NOMO-1 treated with dmso at 0.1 percent for 144 hours (cell line): ENCODE results near the gene ZNF277.
"Not testable (repeated sequence)": the region's sequence is repeated elsewhere in the genome, so short reads cannot be mapped to it uniquely, and the experiment has no call there.

ENCODE experiments used
- DNase-seq: peaks from one replicate; lab custom pipeline; 2025; ENCODE audit not compliant: unreplicated experiment; lab: John Stamatoyannopoulos, UW

The ZNF277 gene

DNA sequence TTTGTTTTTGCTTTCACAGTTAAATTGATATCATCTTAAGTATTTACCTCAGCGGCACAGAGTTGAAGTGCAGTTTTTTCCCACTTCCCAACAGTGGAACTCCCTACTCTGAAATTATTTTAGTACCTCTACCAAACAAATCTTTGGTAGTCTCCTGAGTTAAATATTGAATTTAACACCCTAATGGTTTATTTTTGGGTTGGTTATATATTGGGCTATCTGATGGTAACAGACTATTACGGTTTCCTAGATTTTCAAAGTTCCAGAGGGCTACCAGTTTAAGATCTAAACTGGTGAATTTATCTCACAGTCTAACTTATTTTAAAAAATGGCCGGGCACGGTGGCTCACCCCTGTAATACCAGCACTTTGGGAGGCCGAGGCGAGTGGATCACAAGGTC lies 1.3 kb downstream of the ZNF277 start:
- DNase-seq = no peak

DNA sequence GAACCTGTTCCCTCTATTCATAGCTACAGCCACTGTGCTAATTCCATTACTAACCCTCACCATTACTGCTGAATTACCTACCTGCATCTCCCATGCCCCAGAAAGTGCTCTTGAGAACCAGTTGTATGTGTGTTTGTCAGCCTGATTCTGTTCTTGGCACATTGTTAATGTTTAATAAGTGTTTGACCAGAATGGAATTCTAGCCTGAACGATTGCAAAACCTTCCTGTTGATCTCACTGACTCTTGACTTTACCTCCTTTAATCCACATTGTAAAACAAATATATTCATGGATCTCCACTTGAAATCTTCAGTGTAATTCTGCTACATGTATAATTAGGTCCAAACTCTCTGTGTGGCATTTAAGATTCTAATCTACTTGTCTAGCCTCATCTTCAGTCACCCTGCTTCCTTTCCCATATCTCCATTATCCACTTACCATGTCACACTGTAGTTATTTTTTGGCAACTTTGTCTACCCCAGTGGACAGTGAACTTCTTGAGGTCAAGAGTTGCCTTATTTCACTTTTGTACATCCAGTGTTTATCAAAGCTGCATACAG lies 4.9 kb downstream of the ZNF277 start:
- DNase-seq = no peak

GRCh38 chr7:112212571-112212970 lies 6.1 kb downstream of the ZNF277 start:
- no peak for DNase-seq

GRCh38 chr7:112213735-112214134 lies 7.2 kb downstream of the ZNF277 start:
- DNase-seq = no peak

GRCh38 chr7:112214268-112214667 lies 7.8 kb downstream of the ZNF277 start:
- DNase-seq = no peak

DNA sequence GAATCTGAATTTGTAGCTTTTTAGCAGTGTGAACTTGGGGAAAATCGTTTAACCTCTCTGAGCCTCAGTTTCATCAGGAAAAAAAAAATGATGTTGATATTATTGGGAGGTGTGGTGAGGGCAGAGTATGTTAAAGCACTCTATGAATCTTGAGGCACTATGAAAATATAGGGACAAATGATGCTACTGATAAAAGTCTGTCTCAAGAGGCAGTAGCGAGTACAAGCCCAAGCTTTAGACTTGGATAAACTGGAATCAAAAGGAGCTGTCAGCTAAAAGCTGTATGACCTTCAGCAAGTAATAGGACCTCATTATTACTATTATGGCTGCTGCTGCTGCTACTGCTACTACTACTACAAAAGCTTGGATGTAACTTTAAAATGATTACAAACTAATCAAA lies 8.4 kb downstream of the ZNF277 start:
- DNase-seq = no peak

DNA sequence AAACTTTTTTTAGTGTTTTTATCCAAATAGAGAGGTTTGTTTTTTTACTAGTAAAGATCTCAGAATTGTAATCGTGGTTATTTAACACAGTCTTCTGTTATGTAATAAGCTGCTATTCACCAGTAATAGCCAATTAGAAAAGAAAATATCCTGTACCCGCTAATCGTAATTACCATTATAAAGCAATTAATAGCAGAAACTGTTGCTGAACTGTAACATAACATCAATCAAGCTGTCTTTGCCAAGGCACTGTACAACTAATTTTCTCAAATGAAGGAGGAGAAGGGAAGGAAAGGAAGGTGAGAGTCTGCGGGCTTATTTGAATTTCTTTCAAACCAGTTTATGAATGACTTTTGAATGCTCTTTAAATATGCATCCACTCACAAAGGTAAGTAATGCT lies 9.3 kb downstream of the ZNF277 start:
- no peak for DNase-seq

GRCh38 chr7:112220877-112221434 lies 14.5 kb downstream of the ZNF277 start:
- DNase-seq = no peak

- no peak for DNase-seq
These were observed 16.8 kb downstream of the ZNF277 start for GRCh38 chr7:112223310-112223709.

DNA sequence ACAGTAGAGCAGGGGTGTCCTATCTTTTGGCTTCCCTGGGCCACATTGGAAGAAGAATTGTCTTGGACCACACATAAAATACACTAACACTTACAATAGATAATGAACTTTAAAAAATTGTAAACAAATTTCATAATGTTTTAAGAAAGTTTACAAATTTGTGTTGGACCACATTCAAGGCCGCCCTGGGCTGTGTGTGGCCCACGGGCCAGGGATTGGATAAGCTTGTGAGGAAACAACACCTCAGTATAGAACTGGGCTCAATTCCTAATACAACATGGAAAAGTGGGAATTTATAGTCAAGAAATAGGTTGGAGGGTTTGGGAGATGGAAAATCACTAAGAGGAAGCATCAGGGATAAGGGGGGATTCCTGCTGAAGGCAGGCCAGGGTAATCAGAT lies 17.7 kb downstream of the ZNF277 start:
- no peak for DNase-seq

DNA sequence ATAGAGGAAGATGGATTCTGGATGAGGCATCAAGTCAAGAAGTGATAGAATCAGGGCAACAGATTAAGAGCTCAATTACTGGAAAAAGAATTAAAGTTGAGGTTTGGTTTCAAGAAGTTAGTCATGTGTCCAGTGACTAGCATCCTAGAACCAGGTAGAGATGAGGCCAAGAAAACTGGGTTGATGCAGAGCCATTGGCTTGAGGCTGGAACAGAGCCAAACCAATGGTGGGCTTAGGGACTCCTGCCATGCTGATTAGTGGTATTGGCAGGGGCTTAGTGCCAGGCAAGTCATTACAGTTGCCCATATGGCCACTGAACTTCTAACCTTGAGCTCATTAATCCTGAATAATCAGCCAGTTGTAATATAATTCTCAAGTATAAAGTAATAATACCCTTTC lies 18.5 kb downstream of the ZNF277 start:
- no peak for DNase-seq

DNA sequence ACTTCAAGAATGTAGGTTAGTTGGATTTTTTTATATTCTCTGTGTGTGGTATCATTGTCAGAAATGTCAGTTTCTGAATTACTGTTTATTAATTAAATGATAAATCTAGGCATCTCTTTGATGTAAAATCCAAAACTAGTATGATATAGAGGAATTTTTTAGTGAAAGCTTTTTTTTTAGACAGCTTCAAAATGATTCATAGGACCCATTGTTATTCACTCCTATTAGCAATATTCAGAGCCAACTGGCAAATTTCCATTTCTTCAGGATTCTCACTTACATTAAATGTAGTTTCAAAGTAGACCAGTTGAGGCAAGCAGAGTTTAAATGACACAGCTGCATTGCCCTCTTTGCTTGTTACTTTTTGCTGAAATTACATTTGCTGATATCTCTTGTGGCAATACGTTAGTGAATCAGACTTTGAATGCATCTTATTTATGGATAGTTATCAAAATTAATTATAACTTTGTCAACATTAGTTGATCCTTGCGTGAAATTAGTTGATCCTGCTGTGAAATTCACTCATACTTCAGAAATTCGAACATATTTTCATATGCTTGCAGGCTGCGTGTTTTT lies 20.3 kb downstream of the ZNF277 start:
- no peak for DNase-seq

DNA sequence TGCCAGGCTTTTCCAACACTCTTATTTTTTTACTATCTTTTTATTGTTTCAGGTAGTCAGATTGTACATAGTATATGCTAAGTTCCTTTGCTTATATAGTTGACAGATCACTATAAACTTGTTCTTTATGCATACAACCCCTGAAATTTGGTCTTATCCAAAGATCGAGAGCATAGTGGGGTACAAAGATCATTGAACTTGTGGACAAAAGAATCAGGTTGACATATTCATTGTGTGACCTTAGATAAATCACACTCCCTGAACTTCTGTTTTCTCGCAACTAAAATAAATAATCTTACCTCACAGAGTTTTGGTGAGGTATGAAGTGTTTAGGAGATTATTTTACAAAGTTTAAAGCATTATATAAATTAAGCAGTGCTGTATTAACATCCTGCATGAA lies 22.1 kb downstream of the ZNF277 start:
- DNase-seq = no peak

- DNase-seq = no peak
These were observed 25.9 kb downstream of the ZNF277 start for GRCh38 chr7:112232212-112232978.

- DNase-seq = no peak
These were observed 26.7 kb downstream of the ZNF277 start for GRCh38 chr7:112233048-112233697.

DNA sequence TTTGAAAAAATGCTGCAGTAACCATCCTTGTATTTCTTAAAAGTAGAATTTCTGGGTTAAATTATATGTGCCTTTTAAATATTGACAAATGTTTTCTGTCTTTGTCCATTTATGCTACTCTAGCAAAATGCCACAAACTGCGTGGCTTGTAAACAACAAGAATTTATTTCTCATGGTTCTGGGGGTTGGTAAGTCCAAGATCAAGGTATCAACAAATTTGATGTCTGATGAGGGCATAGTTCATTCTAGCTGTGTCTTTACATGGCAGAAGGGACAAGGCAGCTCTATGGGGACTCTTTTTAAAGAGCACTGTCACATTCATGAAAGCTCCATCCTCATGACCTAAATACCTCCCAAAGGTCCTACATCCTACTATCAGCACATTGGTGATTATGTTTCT lies 27.7 kb downstream of the ZNF277 start:
- DNase-seq = no peak

GRCh38 chr7:112236597-112236996 lies 30.1 kb downstream of the ZNF277 start:
- DNase-seq = no peak

DNA sequence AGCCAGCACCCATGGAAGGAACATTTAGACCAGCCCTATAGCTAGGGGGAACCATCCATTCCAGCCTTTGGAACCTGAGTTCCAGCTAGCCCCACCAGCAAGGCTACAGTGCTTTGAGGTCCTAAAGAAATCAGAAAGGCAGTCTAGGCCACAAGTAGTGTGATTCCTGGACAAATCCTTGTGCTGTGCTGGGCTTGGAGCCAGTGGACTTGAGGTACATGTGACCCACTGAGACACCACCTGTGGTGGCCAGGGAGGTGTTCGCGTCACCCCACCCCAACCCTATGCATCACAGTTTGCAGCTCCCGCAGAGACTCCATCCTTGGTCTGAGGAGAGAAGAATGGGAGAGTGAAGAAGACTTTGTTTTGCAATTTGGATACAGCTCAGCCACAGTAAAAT lies 31.8 kb downstream of the ZNF277 start:
- no peak for DNase-seq

DNA sequence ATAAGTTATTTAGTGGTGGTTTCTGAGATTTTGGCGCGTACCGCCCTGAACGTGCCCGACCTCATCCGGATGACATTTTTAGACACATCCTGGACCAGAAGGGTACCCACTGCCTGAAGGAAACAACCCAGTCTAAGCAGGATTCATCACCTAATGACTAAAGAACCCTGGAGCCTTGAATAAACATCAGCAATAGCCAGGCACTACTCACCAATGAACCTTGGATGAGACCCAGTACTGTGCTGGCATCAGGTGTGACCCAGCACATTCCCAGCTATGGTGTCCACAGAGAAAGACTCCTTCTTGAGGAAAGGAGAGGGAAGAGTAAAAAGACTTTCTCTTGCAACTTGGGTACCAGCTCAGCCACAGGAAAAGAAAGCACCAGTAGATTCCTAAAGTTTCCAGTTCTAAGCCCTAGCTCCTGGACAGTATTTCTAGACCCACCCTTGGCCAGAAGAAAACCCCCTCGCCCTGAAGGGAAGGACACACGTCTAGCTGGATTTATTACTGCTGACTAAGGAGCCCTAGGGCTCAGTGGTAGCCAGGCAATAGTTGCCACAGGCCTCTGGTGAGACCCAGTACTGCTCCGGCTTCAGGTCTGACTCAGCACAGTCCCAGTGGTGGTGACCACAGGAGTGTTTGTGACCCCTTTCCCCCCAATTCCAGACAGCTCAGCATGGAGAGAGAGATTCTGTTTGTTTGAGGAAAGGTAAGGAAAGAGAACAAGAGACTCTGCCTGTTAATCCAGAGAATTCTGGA lies 32.5 kb downstream of the ZNF277 start:
- no peak for DNase-seq

DNA sequence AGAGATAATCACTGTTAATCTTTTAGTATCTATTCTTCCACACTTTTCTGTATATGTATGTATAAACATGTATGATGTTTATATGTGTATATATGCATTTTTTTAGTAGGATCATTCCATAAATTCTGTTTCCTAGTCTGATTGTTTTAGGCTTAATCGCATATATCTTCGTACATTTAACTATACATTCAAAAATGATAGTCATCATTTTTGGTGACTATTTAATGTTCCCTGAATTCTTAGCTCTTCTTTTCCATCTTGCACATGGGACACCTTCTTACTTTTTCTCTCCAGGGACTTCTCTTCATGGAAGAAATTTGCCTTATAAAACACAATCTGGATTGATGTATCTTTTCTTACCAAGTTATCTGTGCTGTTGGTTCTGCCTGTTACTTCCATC lies 42.1 kb downstream of the ZNF277 start:
- no peak for DNase-seq

- DNase-seq = not testable (repeated sequence)
These were observed 43.5 kb downstream of the ZNF277 start for GRCh38 chr7:112249967-112250366.
